H54 (cell line): ENCODE results near the gene KLF9.

ENCODE experiments used
- DNase-seq: peaks from one replicate; pipeline ENCODE4 v3.0.0; 2011; ENCODE audit warnings: low spot score, mixed read lengths; ENCODE audit not compliant: insufficient read length
- FAIRE-seq: peaks from 3 replicates; lab custom pipeline; 2011; peaks lifted over from hg19 to GRCh38; lab: Jason Lieb, UNC
- POLR2A ChIP-seq: IDR thresholded peaks from 2 replicates; pipeline ENCODE4 v1.6.1; 2011; ENCODE audit warnings: low read depth, mild to moderate bottlenecking, low read length

KLF9 gene

GRCh38 chr9:70418822-70419555 is 4.5 kb upstream of the KLF9 start:
- 0 out of 2 replicates have a peak, but pooled peaks have one; percentile 29 for TF ChIP-seq POLR2A
- peak; percentile 81 for FAIRE-seq
- DNase-seq = peak; percentile 94

- no peak for FAIRE-seq
- TF ChIP-seq POLR2A = no peak
- no peak for DNase-seq
These were observed 1.0 kb upstream of the KLF9 start for GRCh38 chr9:70415476-70415875.

- no peak for FAIRE-seq
- no peak for DNase-seq
- TF ChIP-seq POLR2A = no peak
These were observed 584 bp upstream of the KLF9 start for GRCh38 chr9:70415041-70415440.

- FAIRE-seq = no peak
These were observed 1.0 kb downstream of the KLF9 start for GRCh38 chr9:70413464-70413798.

GRCh38 chr9:70412832-70413463 is 1.5 kb downstream of the KLF9 start:
- FAIRE-seq = no peak

More at GRCh38 chr9:70413464-70413798, 1.0 kb downstream of the KLF9 start:
- TF ChIP-seq POLR2A = no peak
- DNase-seq = peak; percentile 53

DNA sequence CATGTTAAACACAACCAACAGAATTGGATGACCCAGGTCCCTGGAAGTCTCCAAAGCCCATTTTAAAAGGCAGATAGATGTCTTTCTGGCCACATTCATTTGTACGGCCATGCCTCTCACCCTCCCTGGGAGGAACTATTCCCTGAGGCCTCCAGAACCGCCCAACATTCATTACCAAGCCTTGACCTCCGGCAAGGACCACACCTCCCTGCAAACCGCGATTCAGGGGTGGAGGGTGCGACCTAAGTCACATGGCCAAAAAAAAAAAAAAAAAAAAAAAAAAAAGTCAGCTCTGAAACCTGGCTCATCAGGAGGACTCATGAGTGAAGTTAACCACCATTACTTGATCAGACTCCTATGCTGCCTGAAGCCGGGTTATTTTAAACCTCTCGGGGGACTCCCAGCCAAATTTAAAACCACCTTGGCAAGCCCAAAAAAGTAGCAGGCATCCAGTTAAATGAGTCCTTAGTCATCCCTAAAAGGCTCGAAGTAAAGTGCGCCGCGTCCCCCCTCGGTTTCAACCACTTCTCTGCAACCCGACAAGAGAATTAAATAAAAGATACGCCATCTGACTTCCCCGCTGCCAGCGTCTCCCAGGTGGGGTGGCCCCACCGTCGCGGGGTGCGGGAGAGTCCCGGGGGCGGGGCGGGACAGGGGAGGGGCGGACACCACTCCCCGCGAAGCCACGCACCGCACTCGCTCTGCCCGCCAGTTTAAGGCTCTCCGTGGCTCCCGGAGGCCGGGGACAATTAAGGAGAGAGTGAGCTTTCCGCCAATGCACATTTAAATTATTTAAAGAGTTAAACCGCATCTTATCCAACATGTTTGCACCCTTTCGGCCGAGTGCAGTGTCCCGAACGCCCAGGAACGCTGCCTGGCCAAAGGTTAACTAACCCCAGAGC is 2.3 kb downstream of the KLF9 start:
- peak; percentile 96 for DNase-seq
- FAIRE-seq = peak; percentile 57
- TF ChIP-seq POLR2A = no peak

More at GRCh38 chr9:70412832-70413463, 1.5 kb downstream of the KLF9 start:
- DNase-seq = peak; percentile 71
- no peak; the same call in 1 of the 2 replicates for TF ChIP-seq POLR2A

DNA sequence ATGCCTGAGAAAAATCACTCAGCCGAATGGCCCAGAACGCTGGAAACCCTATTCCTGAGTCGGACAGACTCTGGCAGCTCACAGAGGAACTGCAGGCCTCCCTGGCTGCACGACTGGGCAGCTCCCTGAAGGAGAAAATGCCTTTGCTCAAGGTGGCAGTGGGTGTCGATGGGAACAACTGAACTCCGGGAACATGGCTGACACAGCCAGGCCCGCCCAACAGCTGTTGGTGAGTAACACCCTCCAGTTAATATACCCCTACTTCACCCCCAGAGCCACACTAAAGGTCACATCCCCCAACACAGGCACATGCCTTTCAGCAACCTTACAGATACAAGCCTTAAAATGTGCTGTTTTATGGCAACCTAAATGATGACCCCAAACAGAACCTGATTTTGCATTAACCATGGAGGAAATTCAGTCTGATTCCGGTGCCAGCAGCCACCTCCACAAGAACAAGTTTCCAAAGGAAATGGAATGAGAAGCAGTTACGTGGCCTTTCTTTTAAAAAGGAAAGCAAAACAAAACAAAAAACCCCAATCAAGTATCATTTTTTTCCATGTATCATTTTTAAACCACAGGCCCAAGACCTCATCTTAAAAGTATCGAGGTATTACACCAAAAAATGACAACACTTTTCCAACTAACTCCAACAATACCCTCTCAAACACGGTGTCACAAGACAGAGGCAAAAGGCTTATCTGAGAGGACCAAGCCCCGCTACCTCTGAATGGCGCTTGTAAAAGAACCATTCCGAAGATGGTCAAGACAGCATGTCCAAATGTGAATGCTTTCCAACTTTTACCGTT is 3.1 kb downstream of the KLF9 start:
- no peak for TF ChIP-seq POLR2A
- DNase-seq (peak; percentile 81), FAIRE-seq (no peak)

GRCh38 chr9:70410368-70410767 is 4.1 kb downstream of the KLF9 start:
- FAIRE-seq (no peak), DNase-seq (no peak)
- TF ChIP-seq POLR2A = no peak

GRCh38 chr9:70409800-70410199 is 4.7 kb downstream of the KLF9 start:
- DNase-seq = no peak
- no peak for FAIRE-seq
- TF ChIP-seq POLR2A = no peak

DNA sequence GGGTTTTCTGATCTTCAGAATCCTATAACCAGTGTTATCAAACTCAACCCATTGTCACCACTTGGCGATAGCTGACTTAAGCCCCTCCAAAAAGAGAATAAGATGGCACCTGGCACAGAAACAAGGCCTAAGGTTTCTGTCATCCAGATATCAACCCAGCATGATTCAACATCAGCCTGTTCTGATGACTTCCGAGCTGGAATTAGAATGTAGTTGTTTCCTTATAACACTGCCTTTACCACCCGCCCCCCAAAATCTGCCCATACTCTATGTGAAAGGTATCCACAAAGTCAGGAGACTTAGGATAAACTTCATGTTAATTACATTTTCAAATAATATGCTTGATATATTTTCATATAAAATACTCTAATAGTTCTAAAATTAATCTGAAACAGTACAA is 5.2 kb downstream of the KLF9 start:
- DNase-seq = no peak

GRCh38 chr9:70408393-70409040 is 5.9 kb downstream of the KLF9 start:
- FAIRE-seq (no peak), DNase-seq (no peak)
- no peak for TF ChIP-seq POLR2A

More for the DNA sequence above, 5.2 kb downstream of the KLF9 start:
- FAIRE-seq = no peak
- no peak for TF ChIP-seq POLR2A

- no peak for TF ChIP-seq POLR2A
- FAIRE-seq = no peak
- DNase-seq = peak; percentile 32
These were observed 7.4 kb downstream of the KLF9 start for GRCh38 chr9:70407081-70407503.
